Measurements from ENCODE around the gene SFI1.

The SFI1 gene

DNA sequence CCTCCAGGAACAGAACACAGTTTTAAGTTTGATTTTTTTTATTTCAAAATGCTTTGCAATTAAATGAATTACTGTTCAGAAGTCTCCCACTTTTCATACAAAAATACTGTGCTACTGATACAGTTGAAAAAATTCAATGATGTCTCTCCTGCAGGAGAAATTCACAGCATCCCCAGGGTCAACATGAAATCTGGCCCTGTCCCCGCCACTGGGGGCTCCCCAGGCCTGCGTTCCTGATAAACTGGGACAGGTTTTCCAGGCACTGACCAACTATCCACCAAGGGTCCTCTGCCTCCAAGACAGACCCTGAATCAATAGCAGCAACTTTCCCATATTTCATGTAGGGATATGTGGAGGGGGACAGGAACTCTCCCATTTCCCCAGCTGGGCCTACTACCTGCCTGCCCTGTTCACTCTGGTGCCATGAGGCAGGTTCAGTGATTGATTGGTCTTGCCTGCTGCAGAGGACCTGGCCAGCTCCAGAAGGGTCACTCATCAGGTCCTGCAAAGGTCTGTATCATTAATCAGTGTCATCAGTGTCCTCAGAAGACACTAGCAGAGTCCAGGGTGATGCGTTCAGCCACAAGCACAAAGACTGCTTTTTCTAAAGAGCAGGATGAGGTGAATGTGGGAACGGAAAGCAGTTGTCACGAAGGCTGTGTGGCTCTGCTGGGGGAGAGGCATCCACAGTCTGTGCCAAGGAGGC is 122.3 kb downstream of the SFI1 start:
- no peak for DNase-seq (ENCODE audit: low read depth)

DNA sequence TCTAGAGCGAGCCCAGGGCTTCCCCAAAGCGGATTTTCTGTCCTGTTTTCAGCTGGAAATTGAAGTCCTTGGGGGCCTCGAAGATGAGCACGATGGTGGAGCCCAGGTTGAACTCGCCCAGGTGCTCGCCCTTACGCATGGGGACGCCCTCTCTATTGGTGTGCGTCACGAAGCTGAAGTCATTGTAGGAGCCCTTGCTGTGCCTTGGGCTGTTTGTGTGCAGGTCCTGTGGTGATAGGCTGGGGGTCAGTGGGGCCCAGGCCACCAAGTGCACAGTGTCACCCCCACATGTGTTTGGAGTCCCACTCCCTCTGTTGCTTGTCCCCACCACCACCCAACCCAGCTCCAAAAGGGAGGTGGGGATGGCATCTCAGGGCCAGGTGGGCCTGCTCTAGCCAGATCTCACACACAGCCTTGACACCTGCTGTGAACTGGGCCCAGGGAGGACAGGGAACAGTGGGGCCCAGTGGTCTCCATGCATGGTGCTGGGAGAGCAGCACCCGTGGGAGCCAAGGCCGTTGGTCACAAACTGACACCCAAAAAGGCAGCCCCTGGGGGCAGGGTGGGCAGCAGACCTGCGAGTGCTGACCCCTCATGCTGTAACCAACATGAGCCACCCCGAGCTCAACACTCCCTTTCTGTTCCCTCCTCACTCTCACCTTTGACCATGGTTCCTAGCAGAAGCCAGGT is 123.4 kb downstream of the SFI1 start:
- DNase-seq (ENCODE audit: low read depth): no peak

DNA sequence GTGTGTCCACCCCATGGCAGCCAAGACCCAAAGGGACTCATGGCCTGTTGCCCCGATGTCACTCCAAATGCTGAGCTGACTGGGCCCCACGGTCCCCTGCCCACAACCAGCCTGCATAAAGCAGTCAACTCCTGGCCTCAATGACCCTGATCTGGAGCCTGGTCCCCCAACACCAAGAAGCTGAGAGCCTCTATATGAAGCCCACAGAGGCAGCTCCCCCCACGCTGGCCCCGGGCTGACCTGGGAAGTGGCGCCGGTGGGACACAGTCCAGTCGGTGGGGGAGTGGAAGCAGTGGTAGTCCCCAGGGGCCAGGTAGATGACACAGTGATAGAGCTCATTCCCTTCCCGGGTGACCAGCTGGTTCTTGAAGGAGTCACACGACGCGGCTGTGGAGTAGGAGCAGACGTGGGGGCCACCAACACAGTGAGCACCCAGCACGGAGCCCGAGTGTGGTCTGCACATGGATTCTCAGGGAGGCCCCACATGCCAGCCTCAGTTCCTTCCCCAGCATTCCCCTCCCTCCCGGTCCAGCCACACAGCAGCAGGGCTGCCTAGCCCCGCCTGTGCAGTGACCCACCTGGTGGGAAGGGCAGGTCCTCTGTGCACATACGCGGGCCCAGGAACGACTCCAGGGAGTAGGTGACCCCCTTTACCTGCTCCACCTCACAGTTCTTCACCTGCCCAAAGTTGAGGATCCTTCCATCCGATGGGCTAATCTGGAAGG is 124.6 kb downstream of the SFI1 start:
- no peak for DNase-seq (ENCODE audit: low read depth)

DNA sequence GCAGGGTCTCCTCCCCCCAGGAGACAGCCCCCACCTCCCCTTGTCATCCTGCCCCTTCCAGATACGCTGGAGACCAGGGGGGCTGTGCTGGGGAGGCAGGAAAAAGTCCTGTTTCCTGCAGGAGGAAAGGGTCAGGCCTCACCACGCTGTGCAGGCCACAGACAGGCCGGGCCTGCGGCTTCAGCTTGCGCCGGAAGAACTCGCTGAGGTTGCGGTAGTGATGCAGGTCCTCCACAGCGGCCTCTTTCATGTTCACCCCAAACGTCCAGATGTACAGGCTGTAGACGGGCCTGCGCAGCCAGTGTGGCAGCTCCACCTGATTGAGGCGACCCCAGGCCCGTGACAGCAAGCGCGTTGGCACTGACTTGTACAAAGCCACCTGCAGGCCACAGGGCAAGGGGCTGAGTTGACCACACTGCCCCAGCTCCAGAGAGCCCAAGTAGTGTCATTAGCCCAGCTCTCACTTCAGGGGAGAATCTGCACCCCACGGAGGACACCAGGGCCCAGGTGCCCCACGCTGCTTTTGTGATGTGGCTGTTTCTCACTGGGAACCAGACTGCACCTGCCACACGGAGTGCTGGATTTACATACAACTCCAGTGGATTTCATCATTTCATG is 125.3 kb downstream of the SFI1 start:
- DNase-seq (ENCODE audit: low read depth): no peak

DNA sequence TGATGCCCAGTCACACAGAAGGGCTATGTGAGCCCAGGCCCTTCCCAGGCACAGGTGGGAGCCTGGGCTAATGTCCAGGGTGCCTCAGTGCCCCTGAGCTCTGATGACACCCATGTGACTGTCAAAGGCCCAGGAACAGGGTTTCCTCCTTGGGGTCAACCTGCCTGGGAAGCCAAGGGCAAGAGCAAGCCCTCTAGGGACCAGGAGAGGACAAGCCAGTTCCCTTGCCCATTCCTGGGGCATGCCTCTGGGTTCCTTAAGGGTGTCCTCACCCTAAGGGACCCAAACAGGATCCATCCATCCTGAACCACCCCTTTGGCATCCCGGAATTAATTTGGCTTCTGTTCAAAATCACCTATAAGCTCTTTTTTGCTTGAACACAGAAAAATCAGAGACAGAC is 126.6 kb downstream of the SFI1 start:
- DNase-seq (ENCODE audit: low read depth): no peak

DNA sequence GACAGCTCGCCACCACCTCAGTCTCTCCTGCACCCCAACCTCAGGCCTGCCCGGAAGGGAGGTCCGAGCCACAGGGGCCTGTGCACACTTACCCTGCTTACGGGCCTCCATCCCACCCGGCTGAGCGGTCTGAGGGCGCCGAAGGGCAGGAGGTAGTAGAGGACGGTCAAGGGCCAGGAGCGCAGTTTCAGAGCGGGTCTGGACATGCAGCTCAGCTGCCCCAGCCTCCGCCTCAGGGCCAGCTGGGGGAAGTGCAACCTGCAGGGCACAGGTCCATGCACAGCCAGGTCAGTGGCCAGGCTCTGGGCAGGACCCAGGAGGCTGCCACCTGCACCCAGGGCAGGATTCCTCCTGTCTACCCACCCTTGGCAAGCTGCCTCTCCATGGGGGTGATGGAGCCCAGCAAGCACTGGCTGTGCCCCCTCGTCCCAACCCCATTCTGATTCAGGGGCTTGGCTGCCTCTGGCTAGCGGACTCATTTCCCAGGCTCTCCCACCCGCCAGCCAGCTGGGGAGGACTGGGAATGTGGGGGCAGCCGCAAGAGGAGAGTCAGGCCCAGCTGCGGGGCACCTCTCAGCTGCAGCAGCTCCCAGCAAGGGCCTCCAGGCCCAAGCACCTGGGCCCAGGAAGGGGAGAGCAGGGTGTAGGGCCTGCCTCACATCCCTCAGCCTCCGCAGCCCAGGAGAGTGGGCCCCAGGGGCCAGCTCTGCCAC is 127.4 kb downstream of the SFI1 start:
- no peak for DNase-seq (ENCODE audit: low read depth)

DNA sequence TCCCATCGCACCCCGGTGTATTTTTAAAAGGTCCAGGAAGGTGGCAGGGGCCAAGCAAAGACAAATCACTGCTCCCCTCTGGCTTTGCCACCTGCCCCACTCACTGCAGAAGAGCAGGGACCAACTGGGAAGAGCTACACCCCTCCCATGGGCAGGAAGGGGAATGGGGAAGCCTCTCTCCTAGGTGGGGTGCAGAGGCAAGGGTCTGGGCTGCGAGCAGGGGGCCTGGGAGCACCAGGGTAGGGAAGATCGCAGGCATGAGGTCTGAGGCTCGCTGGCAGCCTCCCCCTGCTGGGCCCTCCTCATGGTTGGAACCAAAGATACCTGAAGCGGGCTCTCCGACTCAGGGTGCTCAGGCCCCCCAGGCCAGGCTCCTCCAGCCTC is 128.9 kb downstream of the SFI1 start:
- no peak for DNase-seq (ENCODE audit: low read depth)

DNA sequence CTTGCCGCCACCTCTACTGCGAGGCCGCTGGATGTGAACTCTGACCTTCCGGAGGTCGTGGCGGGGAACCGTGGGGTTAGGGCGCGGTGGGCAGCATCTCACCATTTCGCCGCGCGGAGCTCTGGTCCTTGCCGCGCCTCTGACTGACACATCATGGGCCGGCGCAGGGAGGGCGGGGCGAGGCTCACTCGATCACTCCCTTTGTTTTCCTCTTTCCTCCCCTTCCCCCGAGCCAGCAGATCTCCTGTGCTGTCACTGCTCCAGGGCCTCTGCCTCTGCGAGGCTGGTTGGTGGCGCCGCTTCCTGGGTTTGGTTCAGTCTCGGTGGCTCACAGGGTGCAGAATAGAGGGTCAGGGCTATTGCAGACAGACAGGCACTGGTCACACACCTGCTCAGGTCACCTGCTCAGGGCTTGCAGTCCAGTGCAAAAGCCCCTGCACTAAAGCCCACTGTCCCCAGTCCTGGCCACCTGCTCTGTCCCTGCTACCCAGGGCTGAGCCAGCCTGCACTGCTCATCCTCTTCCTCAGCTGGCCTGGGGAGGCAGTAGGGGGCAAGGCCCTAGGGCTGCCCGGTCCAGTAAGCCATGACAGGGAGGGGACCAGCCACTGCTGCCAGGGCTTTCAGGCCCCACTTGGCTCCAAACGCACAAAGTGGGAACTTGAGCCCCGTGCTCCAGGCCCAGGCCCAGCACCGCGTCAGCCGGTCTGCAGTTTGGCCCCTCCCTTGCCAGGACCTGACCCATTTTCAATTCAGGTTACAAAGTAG is 129.5 kb downstream of the SFI1 start:
- peak; percentile 28 for DNase-seq (ENCODE audit: low read depth)

DNA sequence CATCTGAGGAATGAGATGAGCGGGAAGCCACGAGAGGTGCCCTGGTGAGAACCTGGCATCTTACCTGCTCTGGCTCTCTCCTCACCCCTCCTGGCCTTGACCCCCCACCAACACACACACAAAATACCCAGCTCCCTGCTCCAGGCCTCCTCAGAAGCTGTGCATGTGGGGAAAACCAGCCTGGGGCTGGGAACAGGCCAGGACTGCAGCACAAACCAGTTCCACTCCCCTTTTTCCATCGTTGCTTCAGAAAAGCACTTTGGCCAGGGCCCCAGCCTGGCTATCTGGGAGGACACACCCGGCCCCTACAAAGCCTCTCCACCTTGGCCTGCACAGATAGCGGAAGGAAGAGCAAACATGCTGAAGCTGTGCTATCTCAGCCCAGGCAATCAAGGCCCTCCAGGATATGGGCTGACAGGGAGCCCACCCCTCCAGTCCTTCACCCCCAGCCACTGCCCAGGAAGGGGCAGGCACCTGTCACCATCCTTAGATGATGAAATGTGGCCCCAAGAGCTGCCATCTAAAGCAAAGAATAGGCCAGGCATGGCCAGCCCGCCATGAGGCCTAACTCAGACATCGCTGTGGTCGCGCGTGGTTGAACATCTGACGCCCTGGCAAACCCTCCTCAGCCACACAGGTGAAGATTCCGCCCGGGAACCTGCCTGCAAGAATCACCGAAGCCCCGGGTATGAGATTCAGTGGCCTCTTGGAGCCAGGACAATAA is 130.3 kb downstream of the SFI1 start:
- DNase-seq (ENCODE audit: low read depth): peak; percentile 59

DNA sequence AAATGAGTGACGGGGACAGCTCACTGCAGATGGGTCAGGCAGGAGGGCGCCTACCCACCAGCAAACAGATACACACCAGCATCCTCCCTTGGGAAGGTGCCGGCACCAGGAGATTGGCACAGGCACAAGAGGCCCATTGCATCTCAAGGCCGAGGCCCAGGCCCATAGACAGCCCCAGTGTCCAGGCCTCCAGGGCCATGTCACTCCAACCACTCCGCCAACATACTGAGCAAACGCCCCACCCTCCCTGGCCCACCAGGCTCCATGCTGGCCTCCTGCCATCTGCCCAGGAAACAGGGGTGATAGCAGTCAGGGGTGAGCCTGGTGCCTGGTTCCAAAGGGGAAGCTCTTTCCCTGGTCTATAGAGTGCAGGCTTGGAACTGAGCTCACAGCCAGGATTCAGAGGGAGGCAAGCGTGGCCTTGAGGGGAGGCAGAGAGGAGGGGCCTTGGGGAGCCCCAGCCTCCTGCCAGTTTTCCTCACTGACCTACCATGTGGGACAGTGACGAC is 130.9 kb downstream of the SFI1 start:
- DNase-seq (ENCODE audit: low read depth): no peak

DNA sequence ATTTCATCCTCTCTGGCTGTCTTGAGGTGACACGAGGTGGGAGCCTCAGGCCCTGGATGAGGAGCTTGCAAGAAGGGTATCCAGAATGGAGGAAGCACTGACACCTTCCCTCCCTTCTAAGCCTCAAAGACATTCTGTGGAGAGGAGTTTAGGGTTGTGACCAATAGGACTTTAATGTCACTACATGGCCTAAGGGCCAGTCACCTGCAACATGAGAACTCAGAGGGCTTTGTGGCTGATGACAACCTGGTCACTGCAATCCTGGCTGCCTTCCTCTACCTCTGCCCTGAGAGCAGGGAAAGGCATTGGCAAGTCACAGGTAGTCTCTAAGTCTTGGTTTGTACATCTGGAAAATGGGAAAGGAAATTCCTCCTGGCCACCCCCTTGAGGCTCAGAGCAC is 132.0 kb downstream of the SFI1 start:
- DNase-seq (ENCODE audit: low read depth): no peak

DNA sequence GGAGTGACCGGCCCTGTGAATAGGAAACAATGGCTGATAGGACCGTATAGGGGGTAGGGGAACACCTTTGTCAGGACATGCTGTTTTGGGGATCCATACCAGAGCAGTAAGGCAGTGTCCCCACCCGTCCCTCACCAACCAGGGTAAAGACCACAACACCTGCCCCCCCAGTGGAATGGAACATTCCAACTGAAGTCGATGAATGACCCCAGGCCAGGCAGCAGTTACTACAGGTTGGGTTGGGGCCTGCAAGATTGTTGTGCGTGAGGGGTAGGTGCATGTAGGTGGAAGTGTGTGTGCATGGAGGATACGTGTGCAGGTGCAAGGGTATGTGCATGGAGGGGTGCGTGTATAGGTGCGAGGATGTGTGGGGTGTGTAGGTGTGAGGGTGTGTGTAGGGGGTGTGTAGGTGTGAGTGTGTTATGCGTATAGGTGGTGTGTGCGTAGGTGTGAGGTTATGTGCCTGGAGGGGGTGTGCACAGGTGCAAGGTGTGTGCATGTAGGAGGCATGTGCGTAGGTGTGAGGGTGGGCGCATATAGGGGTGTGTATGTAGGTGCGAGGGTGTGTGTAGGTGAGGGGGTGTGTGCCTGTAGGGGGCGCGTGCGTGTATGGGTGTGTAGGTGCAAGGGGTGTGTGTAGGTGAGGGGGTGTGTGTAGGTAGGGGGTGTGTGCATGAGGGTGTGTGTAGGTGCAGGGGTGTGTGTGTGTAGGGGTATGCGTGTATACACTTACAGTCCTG is 132.8 kb downstream of the SFI1 start:
- DNase-seq (ENCODE audit: low read depth): no peak

DNA sequence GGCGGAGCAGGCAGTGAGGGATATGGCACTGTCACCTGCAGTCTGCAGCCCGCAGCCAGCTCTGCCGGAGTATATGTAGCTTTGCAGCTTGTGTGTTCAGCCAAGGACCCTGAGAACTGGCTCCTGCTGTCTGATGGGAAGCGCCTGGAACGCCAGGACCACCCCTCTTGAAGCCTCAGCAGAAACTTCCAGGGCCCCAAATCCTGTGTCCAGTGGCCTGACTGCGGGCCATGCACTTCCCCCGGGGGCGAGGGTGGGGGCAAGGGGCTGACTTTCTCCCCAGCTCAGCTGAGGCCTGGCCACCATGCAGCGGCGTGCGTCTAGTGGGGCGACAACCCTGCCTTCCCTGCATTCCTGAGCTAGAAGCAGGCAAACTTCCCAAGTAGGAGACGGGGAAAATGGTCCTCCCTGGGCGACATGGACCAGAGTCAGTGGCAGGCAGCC is 133.4 kb downstream of the SFI1 start:
- DNase-seq (ENCODE audit: low read depth): no peak

DNA sequence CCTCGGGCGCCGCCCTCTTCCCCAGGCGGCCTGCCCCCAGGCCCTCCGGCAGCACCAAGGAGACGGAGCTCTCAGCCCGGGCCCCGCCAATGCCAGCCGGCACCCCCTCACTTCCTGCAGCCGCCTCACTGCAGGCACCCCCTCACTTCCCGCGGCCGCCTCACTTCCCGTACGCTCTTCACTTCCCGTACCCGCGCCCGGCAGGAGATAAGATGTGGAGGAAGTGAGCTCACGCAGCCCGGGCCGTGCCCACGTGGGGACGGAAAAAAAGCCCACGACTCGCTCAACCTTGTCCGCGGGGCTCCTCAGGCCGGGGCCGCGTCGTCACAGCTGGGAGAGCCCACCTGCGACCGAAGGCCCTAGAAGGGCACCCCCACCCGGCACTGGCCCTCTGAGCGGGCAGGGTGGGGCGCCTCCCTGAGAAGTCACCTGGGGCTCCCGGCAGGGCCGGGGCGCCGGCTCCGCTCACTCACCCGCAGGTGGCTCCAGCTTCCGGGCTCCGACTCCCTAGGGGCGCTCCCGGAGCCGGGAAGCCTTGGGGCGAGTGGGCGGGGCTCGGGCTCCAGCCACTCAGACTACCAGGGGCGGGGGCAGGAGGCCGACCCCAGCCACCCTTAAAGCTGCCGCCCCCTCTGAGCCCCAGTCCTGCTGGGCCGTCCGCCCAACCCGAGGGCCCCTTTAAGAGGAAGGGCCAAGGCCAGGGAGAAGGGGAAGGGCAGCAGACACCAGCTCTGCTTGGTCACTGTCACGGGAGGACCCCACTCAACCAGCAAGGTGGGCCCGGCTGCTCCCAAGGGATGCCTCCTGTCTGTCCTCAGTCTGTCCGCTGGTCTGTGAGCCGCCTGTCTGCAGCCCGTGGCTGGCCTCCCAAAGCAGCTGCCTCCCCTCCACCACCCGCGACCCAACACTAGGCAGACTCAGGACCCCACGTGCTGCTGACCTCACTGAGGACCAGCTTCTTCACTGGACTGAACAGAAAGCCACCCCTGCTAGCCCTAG is 134.3 kb downstream of the SFI1 start:
- DNase-seq (ENCODE audit: low read depth): peak; percentile 84

DNA sequence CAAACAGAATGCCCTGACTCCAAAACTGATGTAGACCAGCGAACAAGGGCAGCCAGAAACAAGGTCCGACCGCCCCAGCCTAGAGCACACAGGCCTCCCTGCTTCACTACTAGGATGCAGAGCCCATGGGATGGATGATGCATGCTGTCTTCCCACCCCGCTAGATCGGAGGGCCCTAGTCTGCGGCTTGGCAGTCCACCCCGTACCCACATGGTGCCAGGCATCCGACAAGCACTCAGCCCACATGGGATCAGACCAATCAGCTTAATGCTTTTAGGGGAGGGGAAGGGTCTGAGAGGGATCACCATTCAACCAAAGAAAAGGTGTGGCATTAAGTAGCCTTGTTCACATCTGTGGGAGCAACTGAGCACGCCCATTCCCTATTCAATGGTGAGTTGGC is 135.1 kb downstream of the SFI1 start:
- DNase-seq (ENCODE audit: low read depth): peak; percentile 30

DNA sequence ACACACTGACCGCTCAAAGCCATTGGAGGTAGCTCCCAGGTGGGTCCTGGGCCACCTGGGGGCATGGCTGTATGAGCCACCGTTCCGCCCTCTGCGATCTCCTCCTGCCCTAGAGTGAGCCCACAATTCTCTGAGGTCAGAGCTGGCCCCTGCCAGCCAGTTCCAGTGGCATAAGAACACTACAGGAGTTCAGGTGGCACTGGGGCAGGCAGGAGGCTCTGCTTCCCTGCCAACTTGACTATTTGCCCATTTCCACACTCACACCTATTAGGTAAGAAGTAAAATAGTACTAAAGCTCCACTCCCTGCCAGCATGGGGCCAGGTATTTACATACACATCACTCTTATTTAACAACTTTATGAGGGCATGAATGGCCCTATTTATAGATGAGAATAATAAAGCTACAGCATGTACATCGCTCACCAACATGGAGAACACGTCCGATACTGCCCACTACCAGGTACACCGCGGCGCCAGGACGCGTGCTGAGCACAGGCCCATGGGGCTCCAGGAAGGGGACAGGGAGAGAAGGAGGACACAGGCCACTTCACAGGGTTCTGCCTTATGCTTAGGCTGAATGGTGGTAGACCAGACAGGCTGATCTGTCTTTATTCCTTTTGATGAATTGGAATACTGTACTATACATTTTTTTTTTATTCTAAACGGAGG is 139.4 kb downstream of the SFI1 start:
- DNase-seq (ENCODE audit: low read depth): no peak

DNA sequence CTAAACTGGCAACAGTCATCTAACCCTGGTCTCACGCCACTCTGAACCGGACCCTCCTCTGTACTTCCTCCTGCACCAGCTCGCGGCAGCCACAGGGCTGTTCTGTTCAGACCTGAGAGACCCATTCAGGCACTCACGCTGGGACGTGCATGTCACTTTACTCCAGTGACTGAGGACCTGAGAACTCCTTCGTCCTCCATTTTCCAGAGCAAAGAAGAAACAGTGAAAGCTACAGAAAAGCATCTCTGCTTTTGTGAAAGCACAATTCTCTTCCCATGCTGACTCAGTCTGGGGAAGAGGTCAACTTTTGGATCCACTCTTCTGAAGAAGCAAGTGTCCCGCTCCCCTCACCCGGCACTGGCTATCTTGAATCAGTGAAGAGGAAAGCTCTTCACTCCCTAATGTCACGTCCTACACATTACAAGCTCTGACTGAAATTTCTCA is 141.1 kb downstream of the SFI1 start:
- no peak for DNase-seq (ENCODE audit: low read depth)

Measured in fibroblast of gingiva (primary cell).